HFFc6 (cell line): ENCODE data around the gene TRMT61B. TPM values are rescaled to one million over a fixed set of nuclear protein-coding genes. Genes with fewer than 3 reads are reported as not detected.

Experiments
- DNase-seq: peaks from one replicate; pipeline ENCODE4 v3.0.0-alpha.2; 2018
- H3K27ac Mint-ChIP-seq: 2 replicates; pipeline ENCODE4 v1.8.0; 2020; ENCODE audit warnings: mild to moderate bottlenecking, mixed read lengths
- H3K27me3 Mint-ChIP-seq: 2 replicates; pipeline ENCODE4 v1.8.0; 2021; ENCODE audit warnings: mild to moderate bottlenecking, moderate library complexity, mixed read lengths; ENCODE audit not compliant: insufficient read depth
- H3K36me3 Mint-ChIP-seq: 2 replicates; pipeline ENCODE4 v1.8.0; 2021; ENCODE audit warnings: low read depth, mixed read lengths
- H3K4me1 Mint-ChIP-seq: 2 replicates; pipeline ENCODE4 v1.8.0; 2020; ENCODE audit warnings: low read depth, mixed read lengths
- H3K4me3 Mint-ChIP-seq: 2 replicates; pipeline ENCODE4 v1.8.0; 2020; ENCODE audit warnings: mild to moderate bottlenecking, moderate library complexity, mixed read lengths
- H3K9me3 Mint-ChIP-seq: 2 replicates; pipeline ENCODE4 v1.8.0; 2020; ENCODE audit warnings: mild to moderate bottlenecking, mixed read lengths
- total RNA-seq, 6 experiments: library from RNA; stranded (reverse); fragmentation: NEBNext Ultra II Directional; extraction: Animal tissue kit (Norgen Biotek cat#: 25700); gene quantifications; 2 replicates in 1 of 6; 3 replicates in 5 of 6; pipeline ENCODE4 v1.2.3, GENCODE V29; 2021
- TF ChIP-seq, protein P1 (sequence below): fragments of 200-600 bp; sonication (generic); IDR thresholded peaks from 2 replicates; pipeline ENCODE4 v1.5.0; 2021; ENCODE audit warnings: antibody characterized with exemption, mild to moderate bottlenecking

TRMT61B gene
- total RNA-seq, 6 experiments from 2014 or later, result 11.3 to 13.9 (median 12.3) TPM

DNA sequence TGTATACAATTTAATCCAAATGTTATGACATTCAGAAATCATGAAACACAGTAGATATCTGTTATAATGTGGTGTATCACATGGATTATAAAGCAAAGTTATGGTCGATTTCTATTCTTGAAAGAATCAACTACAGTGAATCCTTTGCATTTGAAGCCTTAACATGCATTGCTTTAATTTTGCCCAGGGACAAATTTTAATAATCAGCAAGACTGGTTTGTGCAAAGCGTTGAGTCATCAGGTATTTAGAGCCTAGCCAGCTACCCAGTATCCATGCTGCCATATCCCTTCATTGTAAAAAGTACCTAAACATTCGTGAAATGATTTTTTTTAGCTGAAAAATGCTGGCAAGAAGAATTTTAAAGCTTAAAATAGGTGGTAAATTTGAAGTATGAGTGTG lies 68.4 kb downstream of the TRMT61B start:
- Mint-ChIP-seq H3K9me3 (no peaks in the 10 kb centered on the region), H3K27ac (peak overlapping the region; percentile 77), H3K27me3 (no peaks in the 10 kb centered on the region), H3K4me1 (peaks cover 45% of the 10 kb centered on the region), H3K4me3 (no peak overlapping the region), H3K36me3 (peaks cover 28% of the 10 kb centered on the region)
- TF ChIP-seq, protein P1, sequence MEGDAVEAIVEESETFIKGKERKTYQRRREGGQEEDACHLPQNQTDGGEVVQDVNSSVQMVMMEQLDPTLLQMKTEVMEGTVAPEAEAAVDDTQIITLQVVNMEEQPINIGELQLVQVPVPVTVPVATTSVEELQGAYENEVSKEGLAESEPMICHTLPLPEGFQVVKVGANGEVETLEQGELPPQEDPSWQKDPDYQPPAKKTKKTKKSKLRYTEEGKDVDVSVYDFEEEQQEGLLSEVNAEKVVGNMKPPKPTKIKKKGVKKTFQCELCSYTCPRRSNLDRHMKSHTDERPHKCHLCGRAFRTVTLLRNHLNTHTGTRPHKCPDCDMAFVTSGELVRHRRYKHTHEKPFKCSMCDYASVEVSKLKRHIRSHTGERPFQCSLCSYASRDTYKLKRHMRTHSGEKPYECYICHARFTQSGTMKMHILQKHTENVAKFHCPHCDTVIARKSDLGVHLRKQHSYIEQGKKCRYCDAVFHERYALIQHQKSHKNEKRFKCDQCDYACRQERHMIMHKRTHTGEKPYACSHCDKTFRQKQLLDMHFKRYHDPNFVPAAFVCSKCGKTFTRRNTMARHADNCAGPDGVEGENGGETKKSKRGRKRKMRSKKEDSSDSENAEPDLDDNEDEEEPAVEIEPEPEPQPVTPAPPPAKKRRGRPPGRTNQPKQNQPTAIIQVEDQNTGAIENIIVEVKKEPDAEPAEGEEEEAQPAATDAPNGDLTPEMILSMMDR, result no peak
- DNase-seq, result peak; percentile 32

Other genes with a start within 250 kb of the TRMT61B start
- gene PPP1CB, start 118.5 kb downstream of the TRMT61B start, total RNA-seq, result 100 to 1,000 TPM; 188 to 209 (median 202) TPM
- gene SPDYA, start 59.5 kb downstream of the TRMT61B start, total RNA-seq, result under 1 TPM in 4 of 6 experiments, not detected in 2; 0.14 to 0.47 (median 0.34) TPM
- gene WDR43, start 24.4 kb upstream of the TRMT61B start, total RNA-seq, result 10 to 100 TPM; 67.8 to 81.1 (median 71.4) TPM
- gene TOGARAM2, start 111.0 kb upstream of the TRMT61B start, total RNA-seq, result not detected
- gene PCARE, start 204.2 kb upstream of the TRMT61B start, total RNA-seq, result not detected
- 10 to 100 TPM; 33.7 to 40.9 (median 36.6) TPM for gene CLIP4, start 245.1 kb upstream of the TRMT61B start, total RNA-seq